H1 (cell line): ENCODE results near the gene CAPG. TPM values are rescaled to one million over a fixed set of nuclear protein-coding genes. Genes with fewer than 3 reads are reported as not detected.

Source experiments
- ATF2 ChIP-seq: IDR thresholded peaks from 2 replicates; pipeline ENCODE4 v1.6.1; 2012; ENCODE audit warnings: low read length, inconsistent platforms
- CBX8 ChIP-seq: fragments of 300-800, 300-1000 bp; sonication (generic); IDR thresholded peaks from 2 replicates; pipeline ENCODE4 v1.7.1; 2016; ENCODE audit warnings: low read depth, low read length, borderline replicate concordance
- CTBP2 ChIP-seq: IDR thresholded peaks from 2 replicates; pipeline ENCODE4 v1.7.0; 2011; ENCODE audit warnings: borderline replicate concordance, mild to moderate bottlenecking, moderate library complexity, mixed read lengths, low read length; ENCODE audit not compliant: insufficient read depth, insufficient read length
- GABPA ChIP-seq: IDR thresholded peaks from 2 replicates; pipeline ENCODE4 v1.6.1; 2011; ENCODE audit warnings: mild to moderate bottlenecking, low read length, moderate library complexity, borderline replicate concordance; ENCODE audit not compliant: insufficient read depth
- HDAC2 ChIP-seq, 2 experiments: fragments of 300-600 bp in 1 of 2; sonication (generic) in 1 of 2; IDR thresholded peaks; 2 replicates each; pipeline ENCODE4 v1.6.1; 2011 to 2012; ENCODE audit warnings: low read depth in 2 of 2, low read length in 2 of 2, mild to moderate bottlenecking in 2 of 2, moderate library complexity in 2 of 2, borderline replicate concordance in 1 of 2, inconsistent platforms in 1 of 2
- KDM1A ChIP-seq: fragments of 200-600, 300-600 bp; sonication (generic); IDR thresholded peaks from 2 replicates; pipeline ENCODE4 v1.7.1; 2016; ENCODE audit warnings: mild to moderate bottlenecking, low read length, borderline replicate concordance
- RBBP5 ChIP-seq: IDR thresholded peaks from 2 replicates; pipeline ENCODE4 v1.7.1; 2012; ENCODE audit warnings: low read depth, mild to moderate bottlenecking, inconsistent platforms, low read length, moderate library complexity, borderline replicate concordance
- RFX5 ChIP-seq: IDR thresholded peaks from 2 replicates; pipeline ENCODE4 v1.6.1; 2011; ENCODE audit warnings: low read depth, low read length, improper control_type of control experiment, borderline replicate concordance
- RNF2 ChIP-seq: fragments of 200-900, 300-1000 bp; sonication (generic); IDR thresholded peaks from 2 replicates; pipeline ENCODE4 v1.7.1; 2016; ENCODE audit warnings: borderline replicate concordance, low read depth, mild to moderate bottlenecking, antibody characterized with exemption, low read length; ENCODE audit not compliant: poor library complexity, severe bottlenecking; ENCODE audit errors: missing control alignments
- SP4 ChIP-seq: IDR thresholded peaks from 2 replicates; pipeline ENCODE4 v1.6.1; 2012; ENCODE audit warnings: low read length, inconsistent platforms
- SRF ChIP-seq: IDR thresholded peaks from 2 replicates; pipeline ENCODE4 v1.6.1; 2011; ENCODE audit warnings: mild to moderate bottlenecking, low read depth, low read length, moderate library complexity
- TAF1 ChIP-seq: IDR thresholded peaks from 2 replicates; pipeline ENCODE4 v1.6.1; 2011; ENCODE audit warnings: mild to moderate bottlenecking, low read depth, low read length
- TAF7 ChIP-seq: optimal IDR thresholded peaks from 2 replicates; pipeline ENCODE3; 2011; ENCODE audit warnings: low read depth, mild to moderate bottlenecking, inconsistent platforms, low read length, moderate library complexity, borderline replicate concordance
- TCF12 ChIP-seq: IDR thresholded peaks from 2 replicates; pipeline ENCODE4 v1.6.1; 2011; ENCODE audit warnings: low read depth, mild to moderate bottlenecking, low read length
- USF2 ChIP-seq: IDR thresholded peaks from 2 replicates; pipeline ENCODE4 v1.6.1; 2011; ENCODE audit warnings: low read length, improper control_type of control experiment
- polyA plus RNA-seq, 7 experiments: library from polyadenylated mRNA; depleted of rRNA in 3 of 7; stranded (reverse) in 5 of 7; unstranded in 2 of 7; fragments of >200 nt in 5 of 7; fragments of 200-250 nt in 2 of 7; gene quantifications; 1 replicate in 5 of 7; 2 replicates in 1 of 7; 4 replicates in 1 of 7; pipeline versions ENCODE4 v1.2.1 to v1.2.3, GENCODE V29; 2011 to 2013; ENCODE audit warnings: missing spikeins in 2 of 7, mixed read lengths in 2 of 7
- total RNA-seq: library from RNA; stranded (reverse); fragmentation: NEBNext Ultra II Directional; extraction: Animal tissue kit (Norgen Biotek cat#: 25700); gene quantifications from 2 replicates; pipeline ENCODE4 v1.2.1, GENCODE V29; 2021
- TF ChIP-seq, protein P1 (sequence below): IDR thresholded peaks from 2 replicates; pipeline ENCODE4 v1.6.1; 2011; ENCODE audit warnings: low read depth, mild to moderate bottlenecking, low read length; ENCODE audit not compliant: insufficient read depth

Gene CAPG
- total and polyA plus RNA-seq, 2 of the 8 experiments (the other 6 are each of a cell fraction or from before 2014, with no cell fraction given): 80.5 to 89.0 TPM

DNA sequence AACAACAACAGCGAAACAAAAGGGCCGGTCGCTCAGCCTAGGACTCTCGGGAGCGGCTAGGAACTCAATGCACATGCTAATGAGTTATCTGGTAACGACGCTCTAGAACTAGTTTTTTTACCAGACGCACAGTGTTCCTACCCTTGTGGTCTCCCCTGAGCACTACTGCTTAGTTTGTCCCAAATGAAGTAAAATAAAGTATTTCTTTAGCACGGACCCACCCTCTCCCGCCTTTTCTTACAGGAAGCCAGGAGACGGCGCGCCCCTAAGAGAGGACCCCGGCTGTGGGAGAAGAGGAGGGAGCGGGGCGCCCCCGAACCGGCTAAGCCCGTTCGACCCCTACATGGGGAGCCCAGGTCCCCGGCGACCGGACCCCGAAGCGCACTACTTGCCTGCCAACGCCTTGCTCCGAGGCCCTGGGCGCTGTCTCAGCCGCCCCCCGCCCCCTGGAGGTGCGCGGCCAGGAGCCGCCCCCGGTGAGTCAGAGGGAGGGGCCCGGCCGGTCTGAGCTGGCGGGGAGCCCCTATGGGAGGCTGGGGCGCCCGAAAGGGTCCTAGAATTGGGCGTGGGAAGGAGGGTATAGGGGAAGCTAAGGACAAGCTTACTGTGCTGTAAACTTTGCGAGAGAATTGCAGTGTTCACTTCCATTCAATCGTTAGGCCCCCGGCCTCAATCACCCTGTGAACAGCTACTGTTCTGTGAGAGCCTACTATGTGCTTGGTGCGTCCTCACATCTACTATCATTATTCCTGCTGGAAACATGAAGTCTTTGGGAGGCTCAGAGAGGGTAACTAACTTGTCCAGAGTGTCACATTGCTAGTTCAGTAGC, 3.6 kb upstream of the CAPG start (continued):
- TF ChIP-seq TCF12: 0 out of 2 replicates have a peak, but pooled peaks have one; percentile 23
- no peak for TF ChIP-seq CBX8
- TF ChIP-seq HDAC2 (IDR thresholded peaks at IDR 0.05; ENCODE audit: borderline replicate concordance in 1 of 2, low read depth in 2 of 2, low read length in 2 of 2): no peak
- TF ChIP-seq TAF1: 0 out of 2 replicates have a peak, but pooled peaks have one; percentile 18
- peak; percentile 21 for TF ChIP-seq TAF7
- TF ChIP-seq, protein P1, sequence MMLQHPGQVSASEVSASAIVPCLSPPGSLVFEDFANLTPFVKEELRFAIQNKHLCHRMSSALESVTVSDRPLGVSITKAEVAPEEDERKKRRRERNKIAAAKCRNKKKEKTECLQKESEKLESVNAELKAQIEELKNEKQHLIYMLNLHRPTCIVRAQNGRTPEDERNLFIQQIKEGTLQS: no peak
- no peak for TF ChIP-seq SP4
- TF ChIP-seq SRF: no peak
- no peak for TF ChIP-seq USF2
- no peak for TF ChIP-seq CTBP2
- no peak for TF ChIP-seq RFX5
- TF ChIP-seq RBBP5: no peak
- TF ChIP-seq ATF2: no peak
- TF ChIP-seq GABPA: no peak
- TF ChIP-seq KDM1A: 0 out of 2 replicates have a peak, but pooled peaks have one; percentile 4
- TF ChIP-seq RNF2: no peak
